ENCODE results near the gene SGIP1. TPM values are rescaled to one million over a fixed set of nuclear protein-coding genes. Genes with fewer than 3 reads are reported as not detected.
"Not testable (repeated sequence)": the region's sequence is repeated elsewhere in the genome, so short reads cannot be mapped to it uniquely, and the experiment has no call there.

SGIP1 gene
- total and polyA plus RNA-seq, 7 donors, result 0.74 to 3.7 (median 1.0) TPM

DNA sequence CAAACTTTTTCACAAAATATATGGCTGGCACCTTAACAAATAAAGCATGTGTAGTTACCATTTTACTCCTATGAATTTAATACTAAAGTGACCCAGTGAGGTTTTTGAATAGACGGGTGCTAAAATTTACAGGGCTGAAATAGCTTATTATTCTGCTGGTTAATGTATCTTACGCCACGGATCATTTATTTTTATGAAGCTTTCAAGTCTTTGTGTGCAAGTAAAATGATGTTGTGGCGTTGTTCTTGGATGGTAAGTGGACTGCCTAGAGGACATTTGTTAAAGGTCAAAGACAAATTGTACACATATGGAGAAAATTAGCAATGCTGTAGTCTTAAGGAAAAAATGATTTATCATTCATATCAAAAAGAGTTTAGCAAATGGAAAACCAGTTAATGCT is 244.3 kb downstream of the SGIP1 start:
- no peaks in the 10 kb centered on the region for H3K36me3 ChIP-seq (ENCODE audit: insufficient read depth in 1 of 2, low read depth in 1 of 2)
- H3K9me3 ChIP-seq, result no peaks in the 10 kb centered on the region
- no peaks in the 10 kb centered on the region for H3K4me1 ChIP-seq
- H3K27ac ChIP-seq, result no peak overlapping the region
- TF ChIP-seq, protein P1, sequence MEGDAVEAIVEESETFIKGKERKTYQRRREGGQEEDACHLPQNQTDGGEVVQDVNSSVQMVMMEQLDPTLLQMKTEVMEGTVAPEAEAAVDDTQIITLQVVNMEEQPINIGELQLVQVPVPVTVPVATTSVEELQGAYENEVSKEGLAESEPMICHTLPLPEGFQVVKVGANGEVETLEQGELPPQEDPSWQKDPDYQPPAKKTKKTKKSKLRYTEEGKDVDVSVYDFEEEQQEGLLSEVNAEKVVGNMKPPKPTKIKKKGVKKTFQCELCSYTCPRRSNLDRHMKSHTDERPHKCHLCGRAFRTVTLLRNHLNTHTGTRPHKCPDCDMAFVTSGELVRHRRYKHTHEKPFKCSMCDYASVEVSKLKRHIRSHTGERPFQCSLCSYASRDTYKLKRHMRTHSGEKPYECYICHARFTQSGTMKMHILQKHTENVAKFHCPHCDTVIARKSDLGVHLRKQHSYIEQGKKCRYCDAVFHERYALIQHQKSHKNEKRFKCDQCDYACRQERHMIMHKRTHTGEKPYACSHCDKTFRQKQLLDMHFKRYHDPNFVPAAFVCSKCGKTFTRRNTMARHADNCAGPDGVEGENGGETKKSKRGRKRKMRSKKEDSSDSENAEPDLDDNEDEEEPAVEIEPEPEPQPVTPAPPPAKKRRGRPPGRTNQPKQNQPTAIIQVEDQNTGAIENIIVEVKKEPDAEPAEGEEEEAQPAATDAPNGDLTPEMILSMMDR (IDR thresholded peaks at IDR 0.05), result no peak
- no peak overlapping the region for H3K4me3 ChIP-seq
- no peaks in the 10 kb centered on the region for H3K27me3 ChIP-seq (ENCODE audit: insufficient read depth in 3 of 3, low read length in 2 of 3)
- WGBS, 3 donors, result 40 to 41% (median 41%) methylated on average over 4 of the region's 4 CpGs
- intact Hi-C loops (cut with DNase I), result loop anchor here (5.0 to 10.0 kb wide), 2 partner anchors 49 to 737 kb away; no protein-coding TSS in a partner anchor
- no peak for ATAC-seq
- no peak for DNase-seq

DNA sequence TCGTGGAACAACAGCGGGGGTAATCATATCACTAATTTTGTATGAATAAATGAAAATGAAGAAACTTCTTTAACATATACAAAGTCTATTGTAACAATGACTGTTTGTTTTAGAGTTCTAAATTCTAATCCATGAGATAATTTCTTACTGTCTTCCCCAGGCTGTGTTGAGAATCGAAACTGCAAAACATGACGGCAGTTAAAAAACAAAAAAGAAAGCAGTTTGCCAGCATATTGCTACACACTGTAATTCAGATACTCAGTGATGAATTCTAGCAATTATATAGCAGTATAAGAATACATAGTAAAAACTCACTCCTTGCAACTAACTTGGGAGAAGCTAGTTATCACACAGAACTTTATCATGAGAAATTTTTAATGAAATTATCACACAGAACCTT is 245.0 kb downstream of the SGIP1 start:
- TF ChIP-seq, protein P1 (IDR thresholded peaks at IDR 0.05), result no peak
- 68 to 83% (median 73%) methylated on average over 4 of the region's 4 CpGs for WGBS, 3 donors
- ATAC-seq (no peak), DNase-seq (no peak)
- no peaks in the 10 kb centered on the region for H3K4me1 ChIP-seq
- H3K27ac ChIP-seq, result no peak overlapping the region
- no peaks in the 10 kb centered on the region for H3K27me3 ChIP-seq (ENCODE audit: insufficient read depth in 3 of 3, low read length in 2 of 3)
- intact Hi-C loops (cut with DNase I), result loop anchor here (5.0 to 10.0 kb wide), 2 partner anchors 48 to 736 kb away; no protein-coding TSS in a partner anchor
- H3K4me3 ChIP-seq, result peak overlapping the region; percentile 13
- H3K9me3 ChIP-seq, result no peaks in the 10 kb centered on the region
- no peaks in the 10 kb centered on the region for H3K36me3 ChIP-seq (ENCODE audit: insufficient read depth in 1 of 2, low read depth in 1 of 2)

DNA sequence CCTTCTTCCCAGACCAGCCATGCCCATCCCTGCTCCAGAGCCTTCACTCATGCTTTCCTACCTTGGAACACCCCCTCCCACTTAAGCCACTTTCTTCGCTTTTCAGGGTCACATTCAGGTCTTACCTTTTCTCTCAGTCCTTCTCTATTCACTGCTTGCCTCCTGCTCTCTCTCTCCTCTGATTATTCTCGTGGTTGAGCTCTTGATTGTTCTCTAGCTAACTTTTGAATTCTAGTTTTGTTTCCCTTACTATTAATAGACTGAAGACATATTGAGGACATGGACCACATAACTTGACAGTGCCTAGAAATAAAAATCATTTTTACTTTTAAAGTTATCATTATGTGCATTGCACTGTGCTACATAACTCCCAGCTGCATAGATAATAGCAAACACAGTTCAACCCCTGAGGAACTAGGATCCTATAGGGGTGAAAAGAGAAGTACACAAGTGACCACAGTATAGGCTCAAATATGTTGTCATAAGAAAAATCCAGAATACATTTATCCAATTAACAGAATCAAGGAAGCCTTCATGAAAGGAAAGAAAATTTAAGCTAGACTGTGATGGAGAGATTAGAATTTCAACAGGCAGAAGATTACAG is 245.6 kb downstream of the SGIP1 start:
- H3K36me3 ChIP-seq (ENCODE audit: insufficient read depth in 1 of 2, low read depth in 1 of 2), result no peaks in the 10 kb centered on the region
- H3K9me3 ChIP-seq, result no peaks in the 10 kb centered on the region
- H3K27ac ChIP-seq, result no peak overlapping the region
- no peak overlapping the region for H3K4me3 ChIP-seq
- TF ChIP-seq, protein P1 (IDR thresholded peaks at IDR 0.05), result no peak
- no peak for ATAC-seq
- H3K4me1 ChIP-seq, result no peaks in the 10 kb centered on the region
- DNase-seq, result no peak
- intact Hi-C loops (cut with DNase I), result loop anchor here (5.0 to 10.0 kb wide), 2 partner anchors 48 to 735 kb away; no protein-coding TSS in a partner anchor
- no peaks in the 10 kb centered on the region for H3K27me3 ChIP-seq (ENCODE audit: insufficient read depth in 3 of 3, low read length in 2 of 3)
- WGBS, 3 donors, result 70 to 76% (median 74%) methylated on average over 2 of the region's 2 CpGs

GRCh38 chr1:66785800-66786199 is 251.8 kb downstream of the SGIP1 start:
- H3K27me3 ChIP-seq (ENCODE audit: insufficient read depth in 3 of 3, low read length in 2 of 3); intact Hi-C loops (cut with DNase I); ATAC-seq; H3K9me3 ChIP-seq; H3K36me3 ChIP-seq (ENCODE audit: insufficient read depth in 1 of 2, low read depth in 1 of 2); H3K4me1 ChIP-seq; H3K27ac ChIP-seq; DNase-seq; H3K4me3 ChIP-seq: not testable (repeated sequence)
- WGBS, 3 donors, result 100% methylated on average over 1 of the region's 2 CpGs; no CpG with 5 or more reads in 2 of the 3 donors

DNA sequence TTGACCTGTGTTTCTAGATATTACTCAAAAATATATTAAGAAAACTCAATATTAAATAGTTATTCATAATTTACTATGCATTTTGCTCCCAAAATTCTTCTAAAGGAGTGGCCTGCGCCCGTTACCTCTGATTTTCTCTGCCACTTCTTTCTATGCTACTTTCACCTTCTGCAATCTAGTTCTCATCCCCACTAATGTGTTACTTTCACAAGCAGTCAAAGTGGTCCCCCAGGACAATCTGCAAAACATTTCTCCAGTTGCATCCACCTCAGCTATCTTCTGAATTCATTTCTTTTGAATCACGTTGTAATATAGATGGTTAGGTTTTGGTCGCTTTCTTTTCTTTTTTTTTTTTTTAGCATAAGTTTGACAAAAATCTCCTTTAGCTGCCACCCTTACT is 253.7 kb downstream of the SGIP1 start:
- DNase-seq, result no peak
- Histone ChIP-seq H3K36me3 (ENCODE audit: insufficient read depth in 1 of 2, low read depth in 1 of 2) (no peaks in the 10 kb centered on the region), H3K27me3 (ENCODE audit: insufficient read depth in 3 of 3, low read length in 2 of 3) (no peaks in the 10 kb centered on the region), H3K4me3 (no peak overlapping the region), H3K4me1 (no peaks in the 10 kb centered on the region), H3K9me3 (no peaks in the 10 kb centered on the region), H3K27ac (no peak overlapping the region)
- intact Hi-C loops (cut with DNase I), result no loop called here
- TF ChIP-seq, protein P1 (IDR thresholded peaks at IDR 0.05), result no peak
- 83 to 89% (median 87%) methylated on average over 4 of the region's 4 CpGs for WGBS, 3 donors
- ATAC-seq, result no peak
